Vagina (tissue), 2 donors: Measurements from ENCODE around the gene HCFC1.

Experiments used
- CTCF ChIP-seq, 3 experiments: fragments of 450-650 bp in 2 of 3; fragments of 200-600 bp in 1 of 3; sonication (generic) in 1 of 3; IDR thresholded peaks; one replicate each; pipeline ENCODE4 v1.5.1; 2017 to 2019; ENCODE audit warnings: antibody characterized with exemption in 3 of 3, mild to moderate bottlenecking in 2 of 3, moderate library complexity in 2 of 3
- POLR2AphosphoS5 ChIP-seq, 2 donors: sonication (generic); formaldehyde crosslinking; IDR thresholded peaks; one replicate each; pipeline ENCODE4 v1.9.0; 2017; ENCODE audit warnings: antibody characterized with exemption in 2 of 2, mild to moderate bottlenecking in 2 of 2, low read depth in 1 of 2; ENCODE audit not compliant: insufficient read depth in 1 of 2

DNA sequence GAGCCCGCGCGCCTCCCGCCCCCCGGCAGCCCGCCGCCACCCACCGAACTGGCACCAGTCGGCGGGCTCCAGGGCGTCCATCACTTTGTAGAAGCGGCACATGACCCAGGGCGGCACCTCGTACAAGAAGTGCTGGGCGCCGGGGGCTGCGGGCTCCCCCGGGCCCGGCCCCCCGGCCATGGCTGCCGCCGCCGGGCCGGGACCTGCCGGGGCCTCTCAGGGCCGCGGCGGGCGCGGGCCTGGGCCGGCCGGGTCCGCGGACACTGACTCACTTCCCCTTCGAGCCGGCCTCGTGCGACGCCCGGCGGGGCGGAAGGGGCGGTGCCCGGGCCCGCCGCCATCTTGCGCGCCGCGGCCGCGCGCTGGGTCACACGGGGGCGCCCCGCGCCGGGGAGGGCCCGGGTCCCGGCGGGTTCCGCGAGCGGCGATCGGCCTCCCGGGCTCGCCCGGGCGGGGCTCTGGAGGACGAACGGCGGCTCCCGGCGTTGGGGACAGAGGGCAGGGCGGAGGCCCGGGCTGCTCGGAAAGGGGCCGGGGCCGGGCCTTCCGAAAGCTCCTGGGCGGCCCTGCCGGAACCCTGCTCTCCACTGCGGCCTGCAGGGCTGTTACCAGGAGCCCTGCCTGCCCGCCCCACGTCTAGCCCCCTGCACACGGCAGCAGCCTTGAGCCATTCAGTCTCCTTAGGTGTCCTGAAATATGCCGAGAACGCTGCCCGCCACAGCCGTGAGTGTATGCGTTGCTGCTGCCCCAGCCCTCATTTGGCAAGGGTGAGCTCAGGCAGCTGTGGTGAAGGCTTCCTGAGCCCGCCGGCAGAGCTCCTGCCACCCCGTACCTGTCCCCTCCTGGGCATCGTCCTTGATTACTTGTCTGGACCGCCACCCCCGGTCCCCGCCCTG is 48.3 kb upstream of the HCFC1 start, which contains the start of gene IRAK1:
- TF ChIP-seq CTCF (IDR thresholded peaks at IDR 0.05), result no peak
- TF ChIP-seq POLR2AphosphoS5 (IDR thresholded peaks at IDR 0.05; ENCODE audit: insufficient read depth in 1 of 2, low read depth in 1 of 2), result peak in 1 of 2 donors; percentile 25
